DMS 273 treated with DMSO at 0.1 percent for 48 hours (cell line): ENCODE data around the gene ZDHHC11B.

Experiments
- DNase-seq: peaks from one replicate; lab custom pipeline; 2025; lab: John Stamatoyannopoulos, UW

Gene ZDHHC11B

DNA sequence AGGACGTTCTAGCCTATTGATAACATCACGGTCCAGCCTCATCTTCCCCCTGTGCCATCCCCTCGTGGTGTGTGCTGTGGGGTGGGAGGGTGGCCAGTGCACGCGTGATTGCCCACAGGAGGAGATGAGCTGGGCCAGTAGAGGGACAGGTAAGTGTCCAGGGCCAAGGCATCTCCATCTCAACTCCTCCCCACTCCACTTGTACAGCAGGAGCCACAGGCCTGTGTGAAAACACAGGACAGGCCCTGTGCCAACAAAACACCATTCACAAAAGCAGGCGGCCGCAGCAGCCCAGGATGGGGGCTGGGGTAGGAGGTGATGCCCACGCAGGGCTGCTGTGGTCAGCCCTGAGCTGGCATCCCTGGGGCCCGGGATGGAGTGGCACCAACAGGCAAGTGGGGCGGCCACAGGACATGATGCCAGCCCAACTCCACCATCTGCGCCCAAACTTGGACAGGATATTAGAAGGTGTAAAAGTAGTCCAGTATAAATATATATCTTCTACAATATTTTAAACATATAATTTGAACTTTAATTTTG lies 124.0 kb downstream of the ZDHHC11B start:
- DNase-seq = no peak
